DOHH2 (cell line): ENCODE measurements around the gene ARHGAP22.

Experiments
- EZH2phosphoT487 ChIP-seq: fragments of 200-600 bp; sonication (generic); IDR thresholded peaks from 2 replicates; pipeline ENCODE4 v1.6.1; 2017; ENCODE audit warnings: borderline replicate concordance, mild to moderate bottlenecking, antibody characterized with exemption, low read length, moderate library complexity, mixed read lengths
- TF ChIP-seq, protein P1 (sequence below): fragments of 200-600 bp; sonication (generic); IDR thresholded peaks from one replicate; pipeline ENCODE4 v1.5.1; 2014; ENCODE audit warnings: antibody characterized with exemption, mild to moderate bottlenecking, low read depth, low read length; ENCODE audit not compliant: poor library complexity, severe bottlenecking

GRCh38 chr10:48598936-48599829, 5.7 kb downstream of the ARHGAP22 start:
- TF ChIP-seq, protein P1, sequence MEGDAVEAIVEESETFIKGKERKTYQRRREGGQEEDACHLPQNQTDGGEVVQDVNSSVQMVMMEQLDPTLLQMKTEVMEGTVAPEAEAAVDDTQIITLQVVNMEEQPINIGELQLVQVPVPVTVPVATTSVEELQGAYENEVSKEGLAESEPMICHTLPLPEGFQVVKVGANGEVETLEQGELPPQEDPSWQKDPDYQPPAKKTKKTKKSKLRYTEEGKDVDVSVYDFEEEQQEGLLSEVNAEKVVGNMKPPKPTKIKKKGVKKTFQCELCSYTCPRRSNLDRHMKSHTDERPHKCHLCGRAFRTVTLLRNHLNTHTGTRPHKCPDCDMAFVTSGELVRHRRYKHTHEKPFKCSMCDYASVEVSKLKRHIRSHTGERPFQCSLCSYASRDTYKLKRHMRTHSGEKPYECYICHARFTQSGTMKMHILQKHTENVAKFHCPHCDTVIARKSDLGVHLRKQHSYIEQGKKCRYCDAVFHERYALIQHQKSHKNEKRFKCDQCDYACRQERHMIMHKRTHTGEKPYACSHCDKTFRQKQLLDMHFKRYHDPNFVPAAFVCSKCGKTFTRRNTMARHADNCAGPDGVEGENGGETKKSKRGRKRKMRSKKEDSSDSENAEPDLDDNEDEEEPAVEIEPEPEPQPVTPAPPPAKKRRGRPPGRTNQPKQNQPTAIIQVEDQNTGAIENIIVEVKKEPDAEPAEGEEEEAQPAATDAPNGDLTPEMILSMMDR = no peak
- TF ChIP-seq EZH2phosphoT487 = no peak
